GM11168 (cell line): Measurements from ENCODE around the gene SAMD3.
"Not testable (repeated sequence)": the region's sequence is repeated elsewhere in the genome, so short reads cannot be mapped to it uniquely, and the experiment has no call there.

Source experiments
- in situ Hi-C: fragments of 300-500 bp; cut with MboI; formaldehyde crosslinking; loops from one replicate; pipeline ENCODE4 v1.12.0; 2022; ENCODE audit warnings: low sequenced_read_pairs; ENCODE audit not compliant: unreplicated experiment

Gene SAMD3

DNA sequence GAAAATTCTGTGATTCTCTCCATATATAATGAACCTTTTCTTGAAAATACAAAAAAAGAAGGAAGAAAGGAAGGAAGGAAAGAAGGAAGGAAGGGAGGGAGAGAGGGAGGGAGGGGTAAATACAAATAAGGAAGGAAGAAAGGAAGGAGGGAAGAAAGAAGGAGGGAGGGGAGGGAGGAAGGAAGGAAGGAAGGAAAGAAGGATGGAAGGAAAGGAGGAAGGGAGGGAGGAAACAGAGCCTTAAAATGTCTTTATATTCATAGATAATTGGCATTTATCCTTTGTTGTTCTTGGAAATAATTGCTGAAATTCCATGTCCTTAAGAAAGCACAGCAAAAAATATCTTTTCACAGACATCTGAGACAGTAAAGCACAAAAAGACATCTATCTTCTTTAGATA is 40.3 kb downstream of the SAMD3 start:
- in situ Hi-C loops = no loop called here

- in situ Hi-C loops = no loop called here
Measured at GRCh38 chr6:130178692-130179091, 44.1 kb downstream of the SAMD3 start.

DNA sequence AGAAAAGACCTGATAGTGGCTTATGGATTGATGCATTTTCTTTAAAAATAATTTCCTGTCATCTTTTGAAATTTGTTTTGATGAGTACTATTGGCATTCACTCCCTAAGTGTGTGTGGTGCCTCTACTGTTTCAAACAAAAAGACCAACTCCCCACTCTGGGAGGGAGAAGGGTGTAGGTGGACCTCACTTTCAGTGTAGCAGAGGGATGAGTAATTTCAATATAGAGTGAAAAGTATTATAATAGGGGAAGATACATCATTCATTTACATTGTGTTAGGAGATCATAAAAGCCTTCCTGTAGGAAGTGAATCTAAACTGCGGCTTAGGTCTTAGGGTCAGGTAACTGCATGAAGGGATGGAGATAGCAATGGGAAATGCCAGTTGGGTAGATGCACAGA is 46.4 kb downstream of the SAMD3 start:
- in situ Hi-C loops = no loop called here

- in situ Hi-C loops = not testable (repeated sequence)
Measured at GRCh38 chr6:130173377-130174004, 49.3 kb downstream of the SAMD3 start.

GRCh38 chr6:130170160-130170559 is 52.6 kb downstream of the SAMD3 start:
- in situ Hi-C loops = not testable (repeated sequence)

- in situ Hi-C loops = no loop called here
Measured at GRCh38 chr6:130167655-130168054, 55.1 kb downstream of the SAMD3 start.

DNA sequence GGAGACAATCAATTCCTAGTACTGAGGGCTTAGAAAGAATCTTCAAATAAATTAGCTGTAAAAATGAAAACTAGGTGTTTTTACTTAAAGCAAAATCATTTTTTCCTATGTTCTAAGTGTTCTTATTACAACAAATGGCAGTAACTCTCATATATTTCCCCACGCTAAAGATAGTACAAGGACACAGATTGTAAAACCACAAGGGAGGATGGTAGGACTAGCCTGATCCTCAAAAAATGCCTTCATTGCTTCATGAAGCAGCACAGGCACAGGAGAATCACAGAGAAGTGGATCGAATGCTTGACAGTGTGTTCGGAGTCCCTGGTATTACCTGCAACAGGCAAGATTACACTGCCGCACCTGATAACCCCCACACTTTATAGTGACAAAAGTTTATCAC is 58.5 kb downstream of the SAMD3 start:
- in situ Hi-C loops = no loop called here

GRCh38 chr6:130163266-130163665 is 59.5 kb downstream of the SAMD3 start:
- in situ Hi-C loops = no loop called here

GRCh38 chr6:130162421-130162820 is 60.3 kb downstream of the SAMD3 start:
- in situ Hi-C loops = no loop called here

DNA sequence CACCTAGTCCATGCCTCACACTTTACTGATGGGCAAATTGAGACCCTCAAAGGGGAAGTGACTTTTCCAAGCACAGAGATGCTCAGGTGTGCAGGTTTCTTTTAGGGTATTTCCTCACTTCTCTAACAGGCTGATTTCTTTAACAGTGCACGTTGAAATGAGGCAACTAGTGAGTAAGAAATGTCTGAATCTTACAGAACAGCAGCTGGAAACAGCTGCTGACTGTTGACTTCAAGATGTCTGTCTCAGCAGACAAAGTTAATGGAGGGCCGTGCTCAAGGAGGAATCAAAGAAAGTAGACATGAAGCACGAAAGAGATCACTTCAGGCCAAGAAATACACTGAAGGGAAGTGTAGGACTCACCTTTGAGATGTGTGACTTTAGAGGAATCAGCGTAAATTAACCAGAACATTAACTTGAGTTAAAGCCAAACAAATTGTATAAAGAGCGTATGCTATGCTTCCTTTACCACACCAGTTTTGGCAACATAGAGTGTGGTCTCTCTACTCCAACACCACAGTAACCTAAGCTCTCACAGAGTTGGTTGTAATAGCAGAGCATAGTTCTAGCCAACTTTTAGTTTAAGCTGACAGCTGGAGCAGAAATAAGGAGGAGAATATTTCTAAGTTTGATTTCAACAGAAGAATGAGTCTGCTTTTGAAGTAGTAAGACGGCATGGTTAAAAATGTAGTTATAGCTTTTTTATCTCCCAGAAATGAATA is 60.9 kb downstream of the SAMD3 start:
- in situ Hi-C loops = no loop called here

DNA sequence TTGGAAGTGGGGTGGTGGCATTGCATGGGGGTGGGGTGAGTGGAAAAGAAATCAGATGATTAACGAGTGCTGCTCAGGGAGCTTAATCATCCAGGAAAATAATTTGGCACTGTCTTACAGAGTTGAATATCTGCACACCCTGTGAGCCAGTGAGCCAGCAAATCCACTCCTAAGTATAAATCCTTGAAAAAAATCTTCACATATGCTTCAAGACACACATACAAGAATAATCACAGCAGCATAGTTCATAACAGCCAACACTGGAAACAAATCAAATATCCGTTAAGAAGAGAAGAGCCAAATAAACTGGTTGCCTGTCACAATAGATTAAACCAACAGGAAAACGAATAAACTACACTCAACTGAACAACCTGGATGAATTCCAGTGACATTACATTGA is 62.8 kb downstream of the SAMD3 start:
- in situ Hi-C loops = no loop called here

GRCh38 chr6:130158548-130158947 is 64.2 kb downstream of the SAMD3 start:
- in situ Hi-C loops = no loop called here

DNA sequence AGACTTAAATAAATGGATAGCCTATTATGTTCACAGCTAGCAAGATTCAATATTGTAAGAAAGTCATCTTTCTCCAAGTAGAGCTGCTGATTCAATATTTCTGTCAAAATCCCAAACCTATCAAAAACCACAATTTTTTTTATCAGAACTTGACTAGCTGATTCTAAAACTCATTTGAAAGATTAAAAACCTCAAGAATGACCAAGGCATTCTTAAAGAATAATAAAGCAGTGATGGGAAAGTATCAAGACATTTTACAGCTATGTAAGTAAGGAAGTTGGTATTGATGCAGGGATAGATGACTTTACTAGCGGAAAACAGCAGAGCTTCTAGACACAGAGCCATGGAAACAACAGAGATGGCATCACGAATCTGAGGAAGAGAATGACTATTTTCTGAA is 64.7 kb downstream of the SAMD3 start:
- in situ Hi-C loops = no loop called here

- in situ Hi-C loops = no loop called here
Measured at GRCh38 chr6:130156908-130157307, 65.8 kb downstream of the SAMD3 start.

DNA sequence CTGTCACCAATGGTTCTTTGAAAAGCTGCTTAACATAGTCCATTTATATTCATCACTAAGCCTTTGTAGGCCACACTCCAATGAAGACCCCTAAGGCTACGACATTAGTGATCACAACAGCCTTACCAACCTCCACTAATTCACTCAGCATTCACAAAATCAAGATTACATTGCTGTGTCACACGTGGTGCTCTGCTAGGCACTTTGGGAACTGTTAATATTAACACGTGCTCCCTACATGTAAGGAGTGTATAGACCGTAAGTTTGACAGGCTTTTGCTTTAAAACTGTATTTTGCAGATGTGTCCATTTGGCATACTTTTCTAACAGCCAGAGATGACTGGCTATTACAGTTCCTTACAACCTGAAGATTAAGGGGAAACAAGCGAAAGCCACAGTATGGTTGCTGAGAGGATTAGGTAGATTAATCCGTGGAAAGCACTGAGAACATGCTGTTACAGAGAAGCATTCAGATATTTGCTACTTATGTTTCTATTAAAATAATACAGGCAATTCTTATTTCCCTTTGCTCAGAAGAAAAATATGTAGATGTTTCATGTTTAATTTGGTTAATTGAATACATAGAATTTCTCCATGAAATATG is 69.7 kb downstream of the SAMD3 start:
- in situ Hi-C loops = no loop called here

DNA sequence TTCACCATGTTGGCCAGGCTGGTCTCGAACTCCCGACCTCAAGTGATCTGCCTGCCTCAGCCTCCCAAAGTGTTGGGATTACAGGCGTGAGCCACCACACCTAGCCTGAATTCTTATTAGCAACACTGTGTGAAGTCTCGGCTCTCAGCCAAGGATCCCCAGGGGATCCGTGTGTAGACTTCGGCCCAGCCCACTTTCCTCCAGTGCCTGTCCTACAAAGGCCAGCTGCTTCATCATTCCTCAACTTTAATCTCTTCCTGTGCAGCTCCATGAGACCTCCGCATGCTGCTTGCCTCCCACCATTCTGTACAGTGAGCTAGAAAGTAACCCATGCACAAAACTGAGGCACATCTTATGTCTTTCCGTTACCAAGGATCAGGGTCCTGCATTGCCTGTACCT is 71.8 kb downstream of the SAMD3 start:
- in situ Hi-C loops = no loop called here

GRCh38 chr6:130149016-130149415 is 73.7 kb downstream of the SAMD3 start:
- in situ Hi-C loops = not testable (repeated sequence)

- in situ Hi-C loops = no loop called here
Measured at GRCh38 chr6:130148181-130148580, 74.6 kb downstream of the SAMD3 start.

GRCh38 chr6:130147111-130147510 is 75.6 kb downstream of the SAMD3 start:
- in situ Hi-C loops = no loop called here

DNA sequence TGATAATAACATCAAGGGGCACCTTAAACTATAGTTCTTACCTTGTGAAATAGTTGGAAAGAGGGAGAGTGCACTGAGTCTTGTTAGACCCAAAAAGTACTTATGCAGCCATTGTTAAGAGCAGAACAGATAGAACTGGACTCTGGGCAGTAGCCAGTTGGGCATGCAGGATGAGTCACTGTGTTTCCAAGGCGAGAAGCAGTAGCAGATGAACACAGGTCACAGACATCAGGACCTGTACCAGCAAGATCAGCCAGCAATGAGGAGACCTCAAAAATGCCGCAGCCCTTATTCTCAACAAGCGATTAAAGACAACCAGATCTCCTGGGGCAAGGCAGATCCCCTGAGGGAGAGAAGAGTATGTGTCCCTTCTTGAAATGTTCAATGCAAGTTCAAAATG is 79.0 kb downstream of the SAMD3 start:
- in situ Hi-C loops = no loop called here

GRCh38 chr6:130140084-130140483 is 82.7 kb downstream of the SAMD3 start:
- in situ Hi-C loops = no loop called here

GRCh38 chr6:130138909-130139242 is 83.9 kb downstream of the SAMD3 start:
- in situ Hi-C loops = no loop called here
